Parathyroid adenoma (tissue), 2 donors: ENCODE measurements around the gene CAMTA1.
"Not testable (repeated sequence)": the region's sequence is repeated elsewhere in the genome, so short reads cannot be mapped to it uniquely, and the experiment has no call there.

ENCODE experiments used
- H2AFZ ChIP-seq: fragments of 300-600 bp; sonication (generic); one replicate; pipeline ENCODE4 v1.7.0; 2017; ENCODE audit warnings: antibody characterized with exemption, mild to moderate bottlenecking
- H3K27ac ChIP-seq: fragments of 300-600 bp; sonication (generic); one replicate; pipeline ENCODE4 v1.7.0; 2017
- H3K27me3 ChIP-seq: fragments of 300-600 bp; sonication (generic); one replicate; pipeline ENCODE4 v1.7.0; 2017; ENCODE audit warnings: low read length; ENCODE audit not compliant: control insufficient read depth, insufficient read depth
- H3K36me3 ChIP-seq: fragments of 300-600 bp; sonication (generic); one replicate; pipeline ENCODE4 v1.7.0; 2017; ENCODE audit warnings: low read length; ENCODE audit not compliant: control insufficient read depth, insufficient read depth
- H3K4me1 ChIP-seq: fragments of 300-600 bp; sonication (generic); one replicate; pipeline ENCODE4 v1.7.0; 2017; ENCODE audit warnings: control low read depth
- H3K4me2 ChIP-seq: fragments of 300-600 bp; sonication (generic); one replicate; pipeline ENCODE4 v1.7.0; 2017; ENCODE audit warnings: low read length
- H3K4me3 ChIP-seq: fragments of 300-600 bp; sonication (generic); one replicate; pipeline ENCODE4 v1.7.0; 2017; ENCODE audit warnings: low read depth, low read length
- H3K79me2 ChIP-seq: fragments of 300-600 bp; sonication (generic); one replicate; pipeline ENCODE4 v1.7.0; 2017; ENCODE audit warnings: control low read depth
- H3K9ac ChIP-seq: fragments of 300-600 bp; sonication (generic); one replicate; pipeline ENCODE4 v1.7.0; 2017; ENCODE audit warnings: mild to moderate bottlenecking
- H3K9me3 ChIP-seq: fragments of 300-600 bp; sonication (generic); one replicate; pipeline ENCODE4 v1.7.0; 2017; ENCODE audit warnings: low read length; ENCODE audit not compliant: control insufficient read depth
- CTCF ChIP-seq: fragments of 300-600 bp; sonication (generic); IDR thresholded peaks from one replicate; pipeline ENCODE4 v1.7.0; 2017; ENCODE audit warnings: antibody characterized with exemption, mild to moderate bottlenecking
- donor health status: primary hyperparathyroidism.

Gene CAMTA1

GRCh38 chr1:7409278-7409677, 624.0 kb downstream of the CAMTA1 start:
- Histone ChIP-seq H3K4me1 (no peaks in the 10 kb centered on the region), H3K79me2 (no peaks in the 10 kb centered on the region), H2AFZ (no peak overlapping the region), H3K27me3 (no peaks in the 10 kb centered on the region), H3K36me3 (no peaks in the 10 kb centered on the region), H3K27ac (no peak overlapping the region), H3K9me3 (no peaks in the 10 kb centered on the region), H3K4me3 (no peak overlapping the region), H3K9ac (no peak overlapping the region), H3K4me2 (no peak overlapping the region)
- no peak for TF ChIP-seq CTCF

- Histone ChIP-seq H3K4me2 (no peak overlapping the region), H3K27ac (no peak overlapping the region), H3K27me3 (no peaks in the 10 kb centered on the region), H3K36me3 (no peaks in the 10 kb centered on the region), H3K9me3 (no peaks in the 10 kb centered on the region), H3K9ac (no peak overlapping the region), H3K4me3 (no peak overlapping the region), H3K79me2 (no peaks in the 10 kb centered on the region), H3K4me1 (no peaks in the 10 kb centered on the region), H2AFZ (no peak overlapping the region)
- no peak for TF ChIP-seq CTCF
Observed at GRCh38 chr1:7410156-7410555, 624.9 kb downstream of the CAMTA1 start.

- H3K9ac ChIP-seq, H2AFZ ChIP-seq, H3K36me3 ChIP-seq, H3K27me3 ChIP-seq, H3K4me1 ChIP-seq, H3K79me2 ChIP-seq, H3K4me2 ChIP-seq, H3K9me3 ChIP-seq, H3K27ac ChIP-seq, H3K4me3 ChIP-seq: not testable (repeated sequence)
Observed at GRCh38 chr1:7417618-7418017, 632.4 kb downstream of the CAMTA1 start.

GRCh38 chr1:7418442-7419080, 633.3 kb downstream of the CAMTA1 start:
- no peaks in the 10 kb centered on the region for H3K9me3 ChIP-seq
- TF ChIP-seq CTCF: no peak

GRCh38 chr1:7420098-7420445, 634.8 kb downstream of the CAMTA1 start:
- Histone ChIP-seq H3K79me2 (no peaks in the 10 kb centered on the region), H2AFZ (no peak overlapping the region), H3K9me3 (no peaks in the 10 kb centered on the region), H3K27ac (no peak overlapping the region), H3K9ac (no peak overlapping the region), H3K4me2 (no peak overlapping the region), H3K4me1 (no peaks in the 10 kb centered on the region), H3K27me3 (no peaks in the 10 kb centered on the region), H3K4me3 (no peak overlapping the region), H3K36me3 (no peaks in the 10 kb centered on the region)
- no peak for TF ChIP-seq CTCF

More at GRCh38 chr1:7418442-7419080, 633.3 kb downstream of the CAMTA1 start:
- no peaks in the 10 kb centered on the region for H3K27me3 ChIP-seq
- no peak overlapping the region for H3K4me2 ChIP-seq
- H3K4me1 ChIP-seq: no peaks in the 10 kb centered on the region
- no peaks in the 10 kb centered on the region for H3K36me3 ChIP-seq
- H3K9ac ChIP-seq: no peak overlapping the region
- H3K27ac ChIP-seq: no peak overlapping the region
- no peak overlapping the region for H3K4me3 ChIP-seq
- H2AFZ ChIP-seq: no peak overlapping the region
- no peaks in the 10 kb centered on the region for H3K79me2 ChIP-seq
